GM18517 (cell line): Measurements from ENCODE around the gene ACER2.

ENCODE experiments used
- ATAC-seq: cut with Tn5 transposase; IDR thresholded peaks from one replicate; pipeline ENCODE4 v1.9.1; 2021; ENCODE audit warnings: mild to moderate bottlenecking, moderate library complexity; ENCODE audit not compliant: unreplicated experiment

ACER2 gene

GRCh38 chr9:19481971-19482404 is 73.2 kb downstream of the ACER2 start:
- no peak for ATAC-seq

DNA sequence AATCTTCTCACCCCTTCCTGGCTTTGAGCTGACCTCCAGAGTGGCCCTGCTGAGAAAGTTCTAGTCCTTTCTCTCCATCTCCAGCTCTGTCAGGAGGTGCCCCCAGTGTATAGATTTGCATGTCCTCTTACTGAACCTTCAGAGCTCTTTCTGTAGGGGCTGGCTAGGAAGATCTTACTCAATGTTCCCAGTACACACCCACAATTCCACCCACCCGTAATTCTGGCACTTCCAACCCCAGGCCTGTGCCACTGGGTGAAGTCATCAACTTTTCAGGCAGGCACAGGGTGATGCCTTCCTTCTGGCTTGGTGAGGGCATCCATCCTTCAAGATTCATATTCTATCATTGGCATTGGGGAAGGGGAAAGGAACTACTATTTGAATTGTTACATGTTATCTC is 75.9 kb downstream of the ACER2 start:
- no peak for ATAC-seq

- no peak for ATAC-seq
These were observed 76.4 kb downstream of the ACER2 start for GRCh38 chr9:19485193-19485592.

DNA sequence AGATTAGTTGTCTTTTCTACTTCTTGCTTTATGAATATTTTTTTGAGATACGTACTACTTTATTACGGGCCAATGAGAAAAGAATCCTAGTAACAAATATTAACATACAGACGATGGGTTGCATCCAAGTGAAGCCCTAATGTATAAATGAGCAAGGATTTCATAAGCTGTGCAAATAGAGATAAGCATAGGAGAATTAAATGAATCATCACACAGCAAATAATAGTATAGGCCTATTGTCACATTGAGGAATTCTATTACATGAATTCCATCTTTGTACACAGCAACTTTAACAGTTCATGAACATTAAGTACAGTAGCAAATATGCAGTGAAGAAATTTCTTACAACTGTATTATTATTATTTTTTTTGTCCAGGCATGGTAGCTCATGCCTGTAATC is 78.0 kb downstream of the ACER2 start:
- ATAC-seq: no peak

DNA sequence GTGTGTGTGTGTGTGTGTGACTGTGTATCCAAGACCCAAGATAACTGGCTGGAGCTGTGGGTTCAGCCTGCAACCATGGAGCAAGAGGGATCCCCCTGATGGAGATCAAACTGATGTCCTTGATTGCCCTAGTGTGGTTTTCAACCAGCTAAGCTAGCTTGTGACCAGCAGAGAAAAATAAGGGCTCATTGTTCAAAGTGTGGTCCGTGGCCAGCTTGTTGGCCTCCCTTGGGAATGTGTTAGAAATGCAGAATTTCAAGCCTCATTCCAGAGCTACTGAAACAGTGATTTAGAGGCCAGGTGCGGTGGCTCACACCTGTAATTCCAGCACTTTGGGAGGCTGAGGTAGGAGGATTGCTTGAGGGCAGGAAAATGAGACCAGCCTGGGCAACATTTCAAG is 79.9 kb downstream of the ACER2 start:
- ATAC-seq: no peak

GRCh38 chr9:19490269-19490668 is 81.5 kb downstream of the ACER2 start:
- no peak for ATAC-seq

- ATAC-seq: no peak
These were observed 82.0 kb downstream of the ACER2 start for GRCh38 chr9:19490828-19491227.

GRCh38 chr9:19492775-19493173 is 84.0 kb downstream of the ACER2 start:
- ATAC-seq: no peak

GRCh38 chr9:19493174-19493811 is 84.5 kb downstream of the ACER2 start:
- ATAC-seq: peak; percentile 90

- no peak for ATAC-seq
These were observed 85.1 kb downstream of the ACER2 start for GRCh38 chr9:19493876-19494275.

GRCh38 chr9:19495186-19496028 is 86.6 kb downstream of the ACER2 start:
- no peak for ATAC-seq

DNA sequence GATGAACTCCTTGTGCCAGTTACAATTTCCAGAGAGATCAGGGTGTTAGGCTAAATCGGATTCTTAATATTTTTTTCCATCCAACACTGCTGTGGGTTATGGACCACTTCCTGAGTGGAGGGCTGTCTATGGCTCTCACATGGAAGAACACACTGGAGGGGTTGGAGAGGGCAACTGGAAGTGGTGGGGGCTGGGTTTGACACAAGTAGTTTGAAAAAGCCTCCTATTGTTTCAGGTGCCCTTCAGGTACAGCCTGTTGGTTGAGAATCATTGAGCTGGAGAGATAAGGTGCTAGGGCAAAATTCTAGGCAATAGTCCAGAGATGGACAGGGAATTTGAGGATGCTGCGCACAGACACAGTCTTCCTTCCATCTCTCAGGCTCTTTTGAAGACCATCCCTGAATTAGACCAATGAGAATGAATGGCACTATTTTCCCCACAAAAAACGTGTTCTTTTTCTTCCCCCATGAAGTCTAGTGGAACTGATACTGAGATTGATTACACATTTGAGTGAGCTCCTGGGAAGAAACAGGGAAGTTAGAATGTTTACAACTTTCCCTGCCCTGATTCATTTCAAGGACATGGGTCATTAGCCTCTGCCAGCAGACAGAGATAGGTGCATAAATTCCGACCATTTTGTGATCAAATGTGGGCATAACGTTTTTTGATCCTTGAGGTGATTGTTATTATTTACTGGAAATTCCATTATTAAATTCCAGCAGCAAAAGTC is 87.7 kb downstream of the ACER2 start:
- ATAC-seq: no peak

DNA sequence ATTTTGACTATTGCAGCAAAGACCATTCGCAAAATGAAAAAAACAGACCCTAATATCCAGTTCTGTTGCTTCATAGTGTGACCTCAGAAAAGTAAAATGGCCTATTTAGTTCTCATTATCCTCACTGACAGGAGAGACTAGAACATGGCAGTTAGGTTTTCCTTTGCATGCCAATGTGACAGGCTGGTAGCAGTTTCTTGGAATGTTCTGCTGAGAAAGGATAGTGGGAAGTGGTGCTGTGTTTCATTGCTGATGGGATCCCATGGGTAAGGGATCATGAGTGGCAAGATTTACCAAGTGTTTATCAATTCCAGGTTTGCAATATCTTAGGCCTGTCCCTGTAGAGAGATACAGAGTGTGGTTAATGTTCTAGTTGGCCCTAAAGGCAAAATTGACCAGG is 88.5 kb downstream of the ACER2 start:
- no peak for ATAC-seq

DNA sequence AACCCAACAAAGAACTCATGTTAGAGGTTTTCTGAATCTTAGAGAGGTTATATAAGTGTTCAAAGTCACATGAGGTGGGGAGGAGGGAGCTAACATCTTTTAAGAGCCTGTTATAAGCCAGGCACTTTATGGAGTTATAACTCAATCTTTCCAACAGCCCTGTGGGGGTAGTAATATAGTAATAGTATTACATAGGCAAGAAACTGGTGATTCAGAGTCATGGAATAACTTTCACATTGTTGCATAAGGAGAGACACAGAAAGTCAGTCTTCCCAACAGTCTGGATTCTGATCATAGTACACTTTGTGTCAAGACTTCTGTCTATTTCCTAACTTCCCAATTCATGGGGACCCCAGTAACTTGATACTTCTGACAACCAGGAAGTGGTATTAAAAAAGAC is 89.2 kb downstream of the ACER2 start:
- no peak for ATAC-seq
